Islet of Langerhans (tissue), 1 donor: ENCODE measurements around the gene SLU7.
"Not testable (repeated sequence)": the region's sequence is repeated elsewhere in the genome, so short reads cannot be mapped to it uniquely, and the experiment has no call there.

Experiments used
- FAIRE-seq: peaks from one replicate; lab custom pipeline; 2011; peaks lifted over from hg19 to GRCh38; lab: Jason Lieb, UNC

SLU7 gene

DNA sequence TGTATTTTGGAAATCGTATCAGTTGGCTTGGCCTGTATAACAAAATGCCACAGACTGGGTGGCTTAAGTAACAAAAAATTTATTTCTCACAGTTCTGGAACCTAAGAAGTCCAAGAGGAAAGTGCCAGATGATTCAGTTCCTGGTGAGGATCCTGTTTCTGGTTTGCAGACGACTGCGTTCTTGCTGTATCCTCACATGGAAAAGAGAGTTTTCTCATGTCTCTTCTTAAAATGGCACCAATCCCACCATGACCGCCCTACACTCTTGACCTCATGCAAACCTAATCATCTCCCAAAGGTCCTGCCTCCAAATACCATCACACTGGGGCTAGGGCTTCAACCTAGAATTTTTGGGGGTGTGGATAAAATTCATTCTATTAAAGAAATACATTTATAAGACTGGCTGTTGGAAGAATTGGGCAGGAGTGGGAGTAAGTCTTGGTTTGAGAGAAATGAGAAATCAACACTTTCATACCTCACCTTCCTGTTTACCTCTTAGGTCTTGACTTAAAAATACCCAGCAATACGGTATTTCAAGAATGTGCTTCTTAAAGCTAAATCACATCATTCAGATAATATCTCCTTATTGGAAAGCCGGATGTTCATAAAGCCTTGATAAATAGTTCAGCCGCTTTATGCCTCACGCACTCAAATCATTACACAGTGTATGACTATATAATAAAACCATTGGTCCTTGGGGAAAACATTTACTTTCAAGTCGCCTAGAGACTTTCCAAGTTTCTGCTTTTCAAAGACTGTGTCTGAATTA, 31.5 kb upstream of the SLU7 start:
- FAIRE-seq = no peak

DNA sequence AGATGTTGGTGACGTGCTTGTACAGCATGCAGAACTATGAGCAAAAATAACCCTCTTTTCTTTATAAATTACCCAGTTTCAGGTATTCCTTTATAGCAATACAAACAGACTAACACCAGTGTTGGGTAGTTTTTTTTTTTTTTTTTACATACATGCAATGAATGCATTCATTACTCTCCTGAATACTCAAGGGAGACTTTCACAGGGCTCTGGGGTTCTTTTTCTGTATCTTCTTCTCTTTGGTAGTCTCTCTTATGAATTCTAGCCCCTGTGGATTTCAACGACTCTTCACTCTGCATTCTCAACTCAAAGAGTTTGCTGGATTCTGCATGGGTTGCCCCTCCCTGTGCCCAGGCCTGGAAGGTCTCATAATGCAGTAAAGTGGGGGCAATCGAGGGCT, 30.6 kb upstream of the SLU7 start:
- FAIRE-seq = no peak

DNA sequence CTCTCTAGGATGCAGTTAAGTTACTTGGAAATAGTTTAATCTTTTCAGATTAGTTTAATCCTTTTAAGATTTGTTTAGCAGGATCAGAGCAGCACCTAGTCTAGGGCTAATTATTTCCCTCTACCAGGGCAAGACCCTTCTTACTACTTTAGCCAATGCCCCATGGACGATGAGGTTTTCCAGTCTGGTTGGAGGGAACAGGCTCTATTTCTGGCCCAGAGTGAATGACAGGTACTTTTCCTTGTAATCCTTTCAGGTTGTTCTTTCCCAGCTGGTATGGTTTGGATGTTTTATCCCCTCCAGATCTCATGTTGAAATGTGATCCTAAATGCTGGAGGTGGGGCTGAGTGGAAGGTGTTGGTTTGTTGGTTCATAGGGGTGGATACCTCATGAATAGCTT, 30.0 kb upstream of the SLU7 start:
- no peak for FAIRE-seq

DNA sequence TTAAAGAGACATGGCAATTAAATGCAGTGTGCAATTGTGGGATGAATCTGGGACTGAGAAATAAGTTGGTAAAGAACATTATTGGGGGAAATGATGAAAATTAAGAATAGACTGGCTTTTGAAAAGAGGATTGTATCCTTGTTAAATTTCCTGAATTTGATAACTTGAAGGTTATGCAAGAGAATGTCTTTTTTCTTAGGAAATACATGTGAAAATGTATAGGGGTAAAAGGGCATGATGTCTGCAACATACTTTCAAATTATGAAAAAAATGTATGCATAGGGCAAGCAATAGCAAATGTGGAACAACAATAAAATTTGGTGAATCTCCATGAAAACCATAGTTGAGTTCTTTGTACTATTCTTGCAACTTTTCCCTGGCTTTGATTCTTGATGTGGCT, 26.9 kb upstream of the SLU7 start:
- no peak for FAIRE-seq

DNA sequence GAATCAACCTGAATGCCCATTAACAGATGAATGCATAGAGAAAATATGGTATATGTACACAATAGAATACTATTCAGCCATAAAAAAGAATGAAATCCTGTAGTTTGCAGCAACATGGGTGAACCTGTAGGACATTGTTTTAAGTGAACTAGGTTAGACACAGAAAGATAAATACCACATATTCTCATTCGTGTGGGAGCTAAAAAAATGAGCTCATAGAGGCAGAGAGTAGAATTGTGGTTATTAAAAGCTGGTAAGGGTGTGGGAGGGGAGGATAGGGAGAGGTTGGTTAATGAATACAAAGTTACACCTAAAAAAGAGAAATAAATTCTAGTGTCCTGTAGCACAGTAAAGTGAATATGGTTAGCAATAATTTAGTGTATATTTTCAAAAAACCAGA, 26.3 kb upstream of the SLU7 start:
- FAIRE-seq = no peak

DNA sequence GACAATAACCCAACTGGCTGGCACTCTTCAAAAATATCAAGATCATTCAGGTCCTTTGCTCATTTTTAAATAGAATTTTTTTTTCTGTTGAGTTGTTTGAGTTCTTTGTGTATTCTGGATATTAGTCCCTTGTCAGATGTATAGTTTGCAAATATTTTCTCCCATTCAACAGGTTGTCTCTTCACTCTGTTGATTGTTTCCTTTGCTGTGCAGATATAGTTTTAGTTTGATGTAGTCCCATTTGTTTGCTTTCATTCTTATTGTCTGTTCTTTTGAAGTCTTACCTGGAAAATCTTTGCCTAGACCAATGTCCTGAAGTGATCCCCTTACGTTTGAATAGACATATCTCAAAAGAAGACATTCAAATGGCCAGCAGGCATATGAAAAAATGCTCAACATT, 25.5 kb upstream of the SLU7 start:
- FAIRE-seq = no peak

DNA sequence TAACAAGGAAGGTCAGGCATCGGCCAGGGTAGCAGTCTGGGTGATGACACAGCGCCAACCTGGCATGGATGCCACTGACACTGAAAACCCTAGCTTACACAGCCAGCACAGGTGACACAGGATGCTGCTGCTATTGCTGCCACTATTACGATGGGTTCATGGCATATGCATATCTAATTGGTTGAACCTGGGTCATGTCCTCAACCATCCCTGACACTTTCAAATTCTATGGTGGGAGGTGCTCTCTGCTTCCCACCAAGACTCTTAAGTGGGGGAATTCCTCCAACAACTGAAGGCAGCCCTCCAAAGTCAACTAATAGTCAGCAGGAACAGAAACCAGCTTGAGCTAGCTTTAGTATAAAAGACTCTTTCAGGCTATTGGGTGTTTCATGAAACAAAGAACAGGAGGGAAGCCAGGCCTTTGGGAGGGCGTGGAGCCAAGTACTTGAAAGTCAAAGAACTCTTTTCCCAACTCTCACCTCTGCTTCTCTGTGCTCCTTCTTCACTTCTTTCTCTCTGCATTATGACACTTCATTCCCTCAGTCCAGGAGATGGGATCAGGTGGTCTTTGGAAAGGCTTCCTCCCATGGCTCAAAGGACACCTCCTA, 24.0 kb upstream of the SLU7 start:
- no peak for FAIRE-seq

DNA sequence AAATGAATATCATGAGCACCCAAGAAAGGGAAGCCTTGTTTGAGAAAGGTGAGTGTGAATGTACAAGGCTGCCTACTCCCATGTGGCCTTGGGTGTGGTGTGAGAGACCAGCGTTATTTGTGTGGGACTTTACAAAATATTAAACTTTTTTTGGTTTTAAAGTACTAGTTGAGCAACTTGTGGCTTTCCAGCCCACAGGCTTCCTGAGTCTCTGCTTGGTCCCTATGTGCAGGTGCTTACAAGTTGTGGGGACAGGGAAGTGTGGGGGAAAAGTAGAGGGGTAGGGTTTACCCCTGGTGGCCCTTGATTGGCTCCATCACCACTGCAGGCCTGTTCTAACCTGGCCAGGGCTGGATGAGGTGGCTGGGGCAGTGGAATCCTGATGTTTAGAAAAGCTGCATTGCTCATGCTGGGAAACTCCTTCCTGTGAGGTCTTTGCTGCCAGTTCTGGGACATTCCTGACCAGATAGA, 22.5 kb upstream of the SLU7 start:
- no peak for FAIRE-seq

DNA sequence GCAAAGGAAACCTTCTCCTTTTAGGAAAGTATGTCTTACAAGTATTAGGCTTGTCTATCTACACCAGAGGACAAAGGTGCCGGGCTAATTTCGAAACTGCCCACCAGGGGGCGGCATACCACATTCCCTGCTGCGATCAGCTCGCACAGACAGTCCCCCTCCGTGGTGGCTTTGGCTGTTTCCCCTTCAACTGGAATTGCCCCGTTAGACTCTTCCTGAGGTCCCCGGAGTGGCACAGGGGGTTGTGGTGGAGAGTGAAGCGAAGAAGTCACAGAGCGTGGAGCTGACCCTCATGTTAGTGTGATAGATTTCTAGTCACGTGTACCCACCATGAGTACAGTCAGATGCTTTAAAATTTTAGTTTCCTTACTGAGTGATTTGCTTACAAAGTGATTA, 20.3 kb upstream of the SLU7 start:
- peak; percentile 90 for FAIRE-seq

DNA sequence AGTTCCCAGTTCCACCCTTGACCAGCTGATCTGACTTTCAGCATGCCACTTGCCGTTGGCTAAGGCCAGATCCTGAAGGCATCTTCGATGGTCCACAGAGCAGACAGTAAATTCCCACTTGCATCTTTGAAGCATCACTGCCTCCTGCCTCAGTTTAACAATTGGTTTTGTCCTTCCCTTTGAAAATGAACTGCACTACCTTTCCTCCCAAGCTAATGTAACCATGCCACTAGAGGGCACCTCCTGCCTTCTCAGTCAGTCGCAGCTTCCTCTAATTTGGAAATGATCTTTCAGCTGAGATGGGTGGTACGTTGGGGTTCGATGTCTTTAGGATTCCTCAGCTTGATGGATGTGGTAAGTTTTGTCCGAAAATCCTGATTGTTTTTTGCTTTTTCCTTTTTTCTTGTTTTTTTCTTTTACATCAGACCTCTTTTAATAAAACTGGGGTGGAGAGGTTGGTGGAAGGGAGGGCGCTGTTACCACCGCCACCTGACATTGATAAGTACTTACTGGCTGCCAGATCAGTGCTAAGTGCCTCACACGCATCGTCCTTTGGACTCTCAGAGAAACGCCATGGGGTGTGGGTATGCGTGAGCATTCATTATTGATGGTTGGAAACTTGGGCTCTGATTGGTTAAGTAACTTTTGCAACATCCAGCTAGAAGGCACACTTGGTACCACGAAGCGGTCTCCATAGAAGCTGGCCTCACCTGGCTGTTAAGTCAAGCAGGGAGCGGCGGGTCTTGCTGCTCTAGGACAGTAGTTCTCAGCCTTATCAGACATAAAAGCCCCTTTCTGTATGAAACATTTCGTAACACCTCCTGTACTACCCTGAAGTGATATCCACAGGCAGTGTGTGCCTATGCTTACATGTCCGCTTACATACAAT, 19.7 kb upstream of the SLU7 start:
- peak; percentile 17 for FAIRE-seq

DNA sequence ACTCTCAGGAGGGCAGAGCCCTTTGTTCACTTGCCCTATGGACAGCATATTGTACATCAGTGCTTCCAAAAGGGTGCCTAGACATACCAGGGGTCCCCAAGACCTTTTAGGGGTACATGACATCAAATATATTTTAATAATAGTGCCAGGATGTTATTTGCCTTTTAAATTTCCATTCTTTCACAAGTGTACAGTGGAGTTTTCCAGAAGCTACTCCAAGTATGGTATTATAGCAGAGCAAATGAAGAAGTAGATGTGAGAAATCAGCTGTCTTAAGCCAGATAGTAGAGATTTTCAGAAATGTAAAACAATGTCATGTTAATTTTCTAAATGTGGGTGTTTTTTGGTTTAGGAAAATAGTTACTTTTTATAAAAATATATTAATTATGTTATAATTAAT, 18.4 kb upstream of the SLU7 start:
- no peak for FAIRE-seq

DNA sequence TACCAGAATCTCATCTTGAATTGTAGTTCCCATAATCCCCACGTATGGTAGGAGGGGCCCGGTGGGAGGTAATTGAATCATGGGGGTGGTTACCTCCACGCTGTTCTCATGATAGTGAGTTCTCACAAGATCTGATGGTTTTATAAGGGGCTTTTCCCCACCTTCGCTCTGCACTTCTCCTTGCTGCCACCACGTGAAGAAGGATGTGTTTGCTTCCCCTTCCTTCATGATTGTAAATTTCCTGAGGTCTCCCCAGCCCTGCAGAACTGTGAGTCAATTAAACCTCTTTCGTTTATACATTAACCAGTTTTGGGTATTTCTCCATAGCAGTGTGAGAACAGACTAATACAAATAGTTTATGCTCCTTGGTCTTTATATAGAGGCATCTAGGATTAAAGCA, 17.8 kb upstream of the SLU7 start:
- not testable (repeated sequence) for FAIRE-seq

DNA sequence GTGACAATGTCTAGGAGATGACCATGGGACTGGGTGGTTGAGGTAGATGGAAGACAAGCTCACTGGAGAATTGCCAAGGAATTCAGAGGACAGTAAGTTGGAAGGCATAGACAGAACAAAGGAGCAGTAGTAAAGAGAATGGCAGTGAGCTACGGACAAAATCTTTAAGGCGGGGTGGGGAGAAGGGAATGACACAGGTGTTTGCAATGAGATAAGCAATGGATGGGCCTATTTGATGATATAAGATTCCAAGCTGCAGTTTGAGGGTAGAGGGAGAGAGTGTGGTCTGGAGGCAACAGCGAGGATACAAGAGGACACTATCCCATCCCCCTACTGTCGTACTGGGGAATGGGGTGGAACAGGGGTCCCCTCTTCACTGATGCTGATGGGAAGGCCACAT, 17.1 kb upstream of the SLU7 start:
- FAIRE-seq = no peak

DNA sequence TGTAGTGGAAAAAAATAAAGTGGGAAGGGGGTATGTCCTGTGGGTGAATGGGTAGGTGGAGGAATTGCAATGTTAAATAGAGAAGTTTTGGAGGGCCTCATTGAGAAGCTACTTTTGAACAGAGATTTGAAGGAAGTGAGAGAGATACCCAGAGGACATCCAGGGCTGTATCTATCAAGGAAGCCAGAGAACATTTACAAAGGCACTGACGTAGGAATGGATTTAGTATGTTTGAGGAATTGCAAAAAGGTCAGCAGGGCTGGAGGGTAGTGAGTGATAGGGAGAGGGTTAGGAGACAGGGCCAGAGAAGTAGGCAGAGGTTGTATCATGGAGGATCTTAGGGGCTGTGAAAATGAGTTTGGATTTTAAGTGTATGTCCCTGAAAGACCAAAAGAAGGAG, 16.7 kb upstream of the SLU7 start:
- no peak for FAIRE-seq

DNA sequence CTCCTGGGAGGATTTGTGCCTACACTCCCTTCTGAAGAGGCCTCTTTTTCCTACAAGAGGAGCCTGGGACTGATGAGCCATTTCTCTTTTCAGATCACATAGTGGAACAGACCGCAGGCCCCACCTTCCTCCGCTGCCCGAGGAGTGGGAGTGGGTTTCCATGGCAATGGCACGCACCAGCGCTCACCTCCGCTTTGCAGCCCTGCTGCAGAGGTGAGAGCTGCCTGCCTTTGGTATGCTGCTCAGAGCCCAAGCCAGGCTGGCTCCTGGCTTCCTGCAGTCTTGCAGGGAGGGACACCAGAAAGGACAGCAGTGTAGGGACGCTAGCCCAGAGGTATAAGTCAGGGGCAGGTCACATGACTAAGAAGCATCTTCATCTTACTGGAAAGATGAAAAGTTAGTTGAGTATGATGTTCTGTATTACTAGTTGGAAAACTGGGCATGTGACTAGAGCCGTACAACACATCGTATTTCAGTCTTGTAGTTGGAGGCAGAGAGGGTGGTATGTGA, 15.2 kb upstream of the SLU7 start:
- no peak for FAIRE-seq

DNA sequence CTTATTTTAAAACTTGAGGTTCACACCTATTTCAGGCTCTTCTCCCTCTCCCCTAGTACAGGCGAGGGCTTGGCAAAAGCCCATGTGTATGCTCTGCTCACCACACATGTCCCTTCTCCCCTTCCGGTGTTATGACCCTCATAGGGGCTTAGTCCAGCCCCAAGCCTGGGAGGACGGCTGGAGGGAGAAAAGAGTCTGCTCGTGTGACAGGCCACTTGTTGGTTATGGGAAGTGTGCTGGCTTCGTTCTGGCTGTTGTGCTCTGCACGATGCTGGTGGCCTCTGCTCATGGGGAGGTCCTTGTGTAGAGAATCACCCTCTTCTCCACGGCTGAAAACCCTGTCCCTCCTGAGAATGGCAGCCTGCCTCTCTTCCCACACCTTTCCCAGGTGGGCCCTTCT, 13.9 kb upstream of the SLU7 start:
- no peak for FAIRE-seq

DNA sequence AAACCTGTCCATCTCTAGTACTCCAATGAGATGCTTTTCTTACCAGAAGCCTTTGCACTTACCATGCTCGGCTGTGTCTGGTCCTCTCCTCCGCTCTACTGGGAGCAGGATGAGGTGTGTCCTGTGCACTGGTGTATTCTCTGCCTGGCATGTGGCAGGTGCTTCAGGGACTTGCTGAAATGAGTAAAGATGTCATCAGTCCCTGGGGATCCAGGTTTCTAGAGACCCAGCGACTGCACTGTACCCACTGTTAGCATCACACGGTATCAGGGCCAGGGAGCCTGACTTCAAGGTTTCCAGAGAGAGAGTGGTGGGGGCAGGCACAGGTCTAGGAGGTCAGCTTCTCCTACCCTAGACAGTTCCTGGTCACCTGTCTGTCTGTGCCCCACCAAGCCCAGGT, 13.3 kb upstream of the SLU7 start:
- no peak for FAIRE-seq

DNA sequence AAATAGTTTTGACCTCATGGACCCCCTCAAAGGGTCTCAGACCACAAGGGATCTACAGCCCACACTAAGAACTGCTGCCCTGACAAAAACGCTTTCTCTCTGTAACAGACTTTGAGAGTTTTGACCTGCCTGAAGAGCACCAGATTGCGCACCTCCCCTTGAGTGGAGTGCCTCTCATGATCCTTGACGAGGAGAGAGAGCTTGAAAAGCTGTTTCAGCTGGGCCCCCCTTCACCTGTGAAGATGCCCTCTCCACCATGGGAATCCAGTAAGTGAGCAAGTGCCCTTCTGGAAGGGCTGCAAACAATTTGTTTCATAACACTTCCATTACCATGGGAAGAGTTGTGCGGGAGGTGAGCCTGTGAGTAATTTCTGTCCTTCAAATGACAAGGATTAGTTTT, 8.7 kb upstream of the SLU7 start:
- no peak for FAIRE-seq

DNA sequence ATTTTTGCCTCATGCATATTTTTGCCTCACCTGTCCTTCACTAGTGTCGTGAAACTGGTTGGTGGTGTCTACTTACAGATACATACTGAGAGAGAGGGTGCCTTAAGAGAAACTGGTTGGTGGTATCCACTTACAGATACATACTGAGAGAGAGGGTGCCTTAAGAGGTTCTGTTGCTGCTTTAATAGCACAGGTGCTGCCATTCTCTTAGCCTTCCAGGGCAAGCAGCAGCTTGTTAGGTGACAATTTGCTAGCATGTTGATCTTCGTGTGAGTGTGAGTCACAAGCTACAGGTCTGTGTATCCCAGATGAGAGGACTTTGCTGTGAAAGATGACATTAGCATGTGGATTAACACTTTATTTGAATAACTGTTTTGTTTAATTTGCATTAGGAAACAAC, 4.2 kb upstream of the SLU7 start:
- no peak for FAIRE-seq

DNA sequence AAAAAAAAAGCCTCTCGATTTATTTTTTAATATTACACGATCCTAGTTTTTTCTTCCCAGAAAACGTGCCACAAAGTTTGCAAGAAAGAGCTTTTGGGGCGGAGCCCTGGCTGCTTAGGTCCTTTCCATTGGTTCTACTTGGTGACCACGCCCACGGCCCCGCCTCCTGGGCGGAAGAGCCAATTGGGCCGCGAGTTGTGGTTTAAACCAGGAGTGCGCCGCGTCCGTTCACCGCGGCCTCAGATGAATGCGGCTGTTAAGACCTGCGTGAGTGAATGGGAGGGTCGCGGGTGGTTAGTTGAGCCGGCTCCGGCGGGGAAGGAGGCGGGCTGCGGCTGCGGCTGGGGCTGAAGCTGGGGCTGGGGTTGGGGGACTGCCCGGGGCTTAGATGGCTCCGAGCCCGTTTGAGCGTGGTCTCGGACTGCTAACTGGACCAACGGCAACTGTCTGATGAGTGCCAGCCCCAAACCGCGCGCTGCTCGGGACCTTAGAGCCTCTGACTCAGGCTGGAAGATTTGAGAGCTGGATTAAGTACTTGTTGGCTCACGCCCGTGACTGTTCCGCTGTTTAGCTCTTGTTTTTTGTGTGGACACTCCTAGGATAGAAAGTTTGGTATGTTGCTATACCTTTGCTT, 2.9 kb upstream of the SLU7 start, which contains the start of gene PTTG1:
Gene PTTG1, plus strand, starts transcription at position 231 of the 634 bp plus-strand sequence. CDS start 458 bp downstream, outside the sequence.
- no peak for FAIRE-seq

DNA sequence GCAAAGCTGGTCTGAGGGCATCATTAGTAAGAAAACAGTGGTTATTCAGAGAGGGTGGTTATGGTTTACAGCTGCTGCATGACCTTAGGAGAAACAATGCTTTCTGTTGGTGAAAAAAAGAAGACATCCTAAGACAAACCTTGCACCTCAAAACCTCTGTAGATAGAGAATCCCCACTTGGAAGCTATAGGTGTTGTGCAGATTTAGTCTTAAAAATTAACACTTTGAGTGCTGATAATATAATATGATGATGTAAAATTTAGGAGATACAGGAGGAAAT, 1.4 kb upstream of the SLU7 start:
- FAIRE-seq = no peak

DNA sequence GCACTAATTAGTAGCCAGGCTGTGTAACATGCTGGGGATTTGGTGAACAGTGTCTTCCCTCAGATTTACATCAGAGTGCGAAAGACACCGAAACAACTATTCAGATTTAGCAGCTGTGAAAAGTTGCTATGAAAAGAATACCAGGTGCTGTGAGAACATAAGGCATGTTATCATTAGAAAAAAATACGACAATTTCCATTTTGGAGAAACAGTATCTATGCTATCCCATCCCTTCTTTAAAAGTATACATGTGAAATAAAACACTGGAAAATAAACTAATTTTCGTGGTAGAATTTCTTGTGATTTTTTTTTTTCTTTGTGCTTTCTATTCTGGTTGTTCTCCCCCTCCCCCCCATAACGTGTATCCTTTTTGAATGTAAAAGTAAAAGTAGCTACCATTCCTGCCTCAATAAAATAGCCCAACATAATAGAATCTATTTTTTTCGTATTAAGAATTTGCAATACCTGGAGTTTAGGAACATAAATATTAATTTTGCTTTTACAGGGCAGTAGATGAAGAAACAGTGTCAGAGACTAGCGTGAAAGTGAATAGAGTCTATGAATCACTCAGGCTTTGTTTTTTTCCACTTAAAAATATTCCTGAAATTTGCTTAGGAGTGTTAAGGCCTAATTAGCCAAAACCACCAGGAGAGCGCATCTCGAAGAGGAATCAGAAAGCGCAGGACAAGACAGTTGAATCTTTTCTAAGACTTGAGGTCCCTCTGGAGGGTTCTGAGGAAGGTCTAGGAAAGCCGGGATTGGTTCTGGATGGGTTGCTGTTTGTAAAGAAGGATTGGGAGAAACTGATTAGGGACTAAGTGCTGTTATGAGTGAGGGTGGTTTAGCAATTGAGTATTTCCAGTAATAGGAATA, 813 bp upstream of the SLU7 start:
- FAIRE-seq = peak; percentile 91
